ENCODE results near the gene GPBP1.
A peak's percentile ranks its signal among the peaks of the same experiment; 100 is the strongest.
"Not testable (repeated sequence)": the region's sequence is repeated elsewhere in the genome, so short reads cannot be mapped to it uniquely, and the experiment has no call there.

The GPBP1 gene

GRCh38 chr5:57173319-57174127, at the start of gene GPBP1:
GPBP1 (plus strand) TSS chr5:57174059; CDS start chr5:57214131, 40,072 bp downstream.
- DNase-seq = peak; percentile 98

GRCh38 chr5:57128325-57128724, 45.5 kb upstream of the GPBP1 start:
- no peak for DNase-seq

DNA sequence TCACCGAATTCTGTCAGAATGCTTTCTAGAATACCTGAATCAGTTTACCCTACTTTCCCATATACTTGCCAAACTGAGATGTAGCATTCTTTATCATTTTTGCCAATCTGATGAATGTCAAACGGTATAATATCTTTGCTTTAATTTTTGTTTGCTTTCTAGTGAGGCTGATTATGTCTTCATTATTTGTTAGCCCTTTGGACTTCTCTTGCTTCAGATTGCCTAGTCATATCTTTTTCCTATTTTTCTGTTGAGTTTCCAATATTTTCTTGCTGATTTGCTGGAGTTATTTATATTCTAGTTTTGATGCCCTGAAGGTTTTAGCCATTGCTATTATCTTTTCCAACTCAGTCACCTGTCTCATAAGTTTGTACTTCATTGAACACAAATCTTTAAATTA, 40.3 kb upstream of the GPBP1 start:
- no peak for DNase-seq

DNA sequence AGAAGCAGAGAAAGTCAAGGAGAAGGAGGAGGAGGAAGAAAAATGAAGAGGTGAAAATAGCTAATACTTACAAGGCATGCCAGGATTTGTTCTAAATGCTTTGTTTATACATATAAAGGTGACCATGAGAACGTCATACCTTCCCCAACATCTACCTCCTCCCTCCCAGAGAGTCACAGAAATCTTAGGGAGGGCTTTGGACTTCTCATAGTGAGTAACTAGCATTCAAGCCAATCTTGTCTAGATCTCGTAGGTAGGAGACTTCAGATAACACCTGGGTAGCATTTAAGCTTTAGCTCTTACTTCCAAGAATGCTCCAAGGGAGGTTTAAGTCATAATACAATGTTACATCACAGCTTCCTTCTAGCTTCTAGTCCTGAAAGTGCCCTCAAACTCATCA, 36.5 kb upstream of the GPBP1 start:
- DNase-seq = no peak

DNA sequence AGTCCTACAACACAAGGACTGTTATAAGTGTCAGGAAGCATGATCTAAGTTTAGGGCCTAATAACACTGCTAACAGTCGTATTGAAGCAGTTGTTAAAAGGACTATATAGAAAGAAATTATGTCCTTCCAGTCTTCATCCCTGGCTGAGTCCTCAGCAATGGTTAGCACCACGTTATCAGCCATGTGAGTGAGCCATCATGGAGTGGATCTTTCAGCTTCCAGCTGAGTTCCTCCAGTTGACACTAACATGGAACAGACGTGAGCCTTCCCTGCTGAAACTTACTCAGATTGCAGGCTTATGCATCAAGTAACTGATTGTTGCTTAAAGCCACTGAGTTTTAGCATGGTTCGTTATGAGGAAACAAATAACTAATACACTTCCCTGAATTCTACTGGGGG, 21.5 kb upstream of the GPBP1 start:
- no peak for DNase-seq

DNA sequence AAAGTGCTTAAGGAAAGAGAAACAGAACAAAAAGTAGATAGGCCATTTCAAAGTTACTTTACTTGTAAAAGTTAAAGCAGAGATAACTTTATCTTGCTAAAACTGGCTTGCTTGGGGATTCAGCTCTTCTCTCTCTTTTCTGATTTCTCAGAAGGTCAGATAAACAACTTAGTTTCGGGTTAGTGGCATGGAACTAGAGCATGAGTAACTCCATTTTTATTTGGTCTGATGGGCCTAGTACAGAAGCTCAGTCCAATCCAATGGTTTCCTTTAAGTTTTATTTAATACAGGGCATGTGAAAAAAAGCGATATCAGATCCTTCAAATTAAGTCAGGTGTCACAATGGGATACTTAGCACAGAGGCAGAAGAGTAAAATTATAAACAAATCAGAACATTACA, 18.8 kb upstream of the GPBP1 start:
- no peak for DNase-seq

DNA sequence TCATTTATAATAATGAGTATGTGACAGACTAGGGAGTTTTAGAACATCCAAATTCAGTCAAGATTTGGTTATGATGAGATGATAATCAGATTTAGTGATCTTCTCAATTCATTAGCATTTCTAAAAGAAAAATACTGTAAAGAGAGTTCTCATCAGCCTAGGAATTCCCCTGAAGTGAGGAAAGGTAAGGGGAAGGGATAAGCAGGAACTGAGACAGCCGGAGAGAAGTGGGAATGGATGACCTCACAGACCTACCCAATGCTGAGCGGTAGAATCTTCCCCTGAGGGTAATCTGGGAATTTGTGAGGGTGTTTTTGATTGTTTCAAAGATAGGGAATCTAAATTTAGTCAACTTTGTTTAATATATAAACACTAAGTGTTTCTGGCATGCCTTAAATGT, 16.7 kb upstream of the GPBP1 start:
- no peak for DNase-seq

DNA sequence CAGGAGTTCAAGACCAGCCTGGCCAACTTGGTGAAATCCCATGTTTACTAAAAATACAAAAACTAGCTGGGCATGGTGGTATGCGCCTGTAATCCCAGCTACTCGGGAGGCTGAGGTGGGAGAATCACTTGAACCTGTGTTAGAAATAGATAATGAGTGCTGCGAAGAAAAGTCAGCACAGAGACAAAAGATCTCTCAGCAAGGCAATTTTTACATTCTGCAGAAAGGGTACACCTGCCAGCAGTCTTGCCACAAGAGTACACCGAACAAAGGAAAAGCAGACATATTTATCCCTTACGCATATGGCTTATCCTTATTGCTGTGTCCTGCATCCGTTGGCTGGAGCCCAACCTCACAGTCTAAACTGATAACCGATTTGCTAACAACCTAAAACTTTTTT, 16.2 kb upstream of the GPBP1 start:
- no peak for DNase-seq

DNA sequence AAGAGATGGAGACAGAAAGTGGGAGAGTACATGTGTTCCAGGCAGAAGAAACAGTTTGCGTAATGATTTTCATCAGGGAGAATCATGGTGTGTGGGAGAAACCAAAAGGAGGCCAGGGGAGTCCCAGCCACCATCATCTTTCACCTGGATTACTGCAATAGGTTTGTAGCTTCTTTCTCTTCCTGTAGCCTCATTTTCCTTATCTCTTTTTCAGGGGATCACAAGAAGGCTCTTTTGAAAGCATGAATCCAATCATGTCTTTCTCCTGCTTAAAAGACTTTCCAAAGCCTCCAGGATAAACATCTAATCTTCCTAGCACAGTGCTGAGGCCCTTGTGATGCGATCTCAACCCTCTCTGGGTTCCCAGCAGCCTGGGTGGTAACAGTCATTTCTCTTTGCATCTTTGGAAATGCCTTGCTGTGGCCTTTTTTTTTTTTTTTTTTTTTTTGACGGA, 10.3 kb upstream of the GPBP1 start:
- no peak for DNase-seq

DNA sequence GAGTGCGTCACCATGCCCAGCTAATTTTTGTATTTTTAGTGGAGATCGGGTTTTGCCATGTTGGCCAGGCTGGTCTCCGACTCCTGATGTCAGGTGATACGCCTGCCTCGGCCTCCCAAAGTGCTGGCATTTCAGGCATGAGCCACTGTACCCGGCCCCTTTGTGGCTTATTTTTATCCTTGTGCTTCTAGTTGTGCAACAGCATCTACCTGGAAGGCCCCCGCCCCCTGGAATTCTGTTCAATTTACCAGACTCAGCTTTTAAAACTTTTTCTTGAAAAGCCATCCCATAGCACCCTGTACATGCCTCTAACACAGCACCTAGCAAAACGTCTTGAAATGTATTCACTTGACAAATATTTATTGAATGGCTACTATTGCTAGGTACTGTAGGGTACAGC, 9.7 kb upstream of the GPBP1 start:
- no peak for DNase-seq

GRCh38 chr5:57165171-57165570, 8.7 kb upstream of the GPBP1 start:
- not testable (repeated sequence) for DNase-seq

GRCh38 chr5:57166276-57166675, 7.6 kb upstream of the GPBP1 start:
- DNase-seq = no peak

GRCh38 chr5:57167201-57167600, 6.7 kb upstream of the GPBP1 start:
- DNase-seq = no peak

- not testable (repeated sequence) for DNase-seq
Observed at GRCh38 chr5:57170116-57170515, 3.7 kb upstream of the GPBP1 start.

DNA sequence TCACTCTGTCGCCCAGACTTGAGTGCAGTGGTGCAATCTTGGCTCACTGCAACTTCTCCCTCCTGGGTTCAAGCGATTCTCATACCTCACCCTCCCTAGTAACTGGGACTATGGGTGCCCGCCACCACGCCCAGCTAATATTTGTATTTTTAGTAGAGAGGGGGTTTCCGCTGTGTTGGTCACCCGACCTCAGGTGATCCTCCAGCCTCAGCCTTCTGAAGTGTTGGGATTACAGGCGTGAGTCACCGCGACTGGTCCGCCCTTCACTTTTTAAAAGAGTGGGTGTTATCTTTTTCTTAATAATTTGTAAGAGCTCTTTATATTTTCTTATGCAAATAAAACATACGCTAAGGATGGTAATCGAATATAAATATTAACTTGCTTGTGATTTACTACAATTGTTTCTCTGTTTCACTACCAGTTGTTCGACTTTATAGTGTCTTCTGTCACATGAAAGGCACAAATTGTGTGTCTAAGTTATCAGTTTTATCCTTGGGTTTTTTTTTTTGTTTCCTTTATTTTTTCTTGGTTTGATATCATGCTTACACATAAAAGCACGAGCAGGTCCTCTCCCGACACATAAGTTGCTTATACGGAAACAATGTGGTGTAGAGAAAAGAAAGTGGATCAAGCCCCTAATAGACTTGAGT, 1.9 kb upstream of the GPBP1 start:
- DNase-seq = peak; percentile 22

- DNase-seq = no peak
Observed at GRCh38 chr5:57172466-57173318, 1.2 kb upstream of the GPBP1 start.

- no peak for DNase-seq
Observed at GRCh38 chr5:57174128-57174889, 450 bp downstream of the GPBP1 start.

DNA sequence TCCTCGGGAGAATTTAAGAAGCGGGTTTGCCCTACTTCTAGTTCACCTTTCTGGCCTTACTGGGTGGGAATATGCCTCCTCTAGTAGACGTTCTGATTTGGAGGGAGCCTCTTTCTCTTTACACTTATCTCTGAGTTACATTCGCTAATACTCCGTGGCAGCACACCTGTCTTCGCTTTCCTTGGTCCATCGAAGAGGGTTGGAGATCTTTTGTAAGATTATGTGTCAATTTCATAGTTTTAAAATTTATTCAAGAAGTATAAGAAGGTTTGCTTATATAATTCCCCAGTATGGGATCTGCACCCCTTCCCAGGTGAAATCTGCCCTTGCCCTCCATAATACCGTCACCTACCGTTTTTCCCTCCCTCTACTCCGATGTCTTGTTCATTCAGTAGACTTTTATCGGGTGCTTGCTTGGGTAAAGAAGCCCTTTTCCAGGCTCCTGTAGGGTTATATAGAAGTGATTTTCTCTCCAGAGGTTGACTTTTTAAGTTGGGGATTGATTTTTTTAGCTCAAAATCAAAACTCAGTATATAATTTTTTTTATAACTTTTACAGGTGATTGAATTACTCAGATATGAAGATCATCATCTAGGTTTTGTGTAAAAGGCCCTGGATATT, 1.1 kb downstream of the GPBP1 start:
- no peak for DNase-seq

- no peak for DNase-seq
Observed at GRCh38 chr5:57175551-57176309, 1.9 kb downstream of the GPBP1 start.

- DNase-seq = no peak
Observed at GRCh38 chr5:57176350-57176857, 2.5 kb downstream of the GPBP1 start.

GRCh38 chr5:57177479-57178156, 3.8 kb downstream of the GPBP1 start:
- DNase-seq = no peak

Measured in activated CD8-positive, alpha-beta memory T cell treated with anti-CD3 and anti-CD28 coated beads, Interleukin-2, amount 50 U/mL, for 4 hours (primary cell).